Measurements from ENCODE around the gene ATIC. TPM values are rescaled to one million over a fixed set of nuclear protein-coding genes. Genes with fewer than 3 reads are reported as not detected.

Gene ATIC
- total RNA-seq (10 to 100 TPM; 43.8 to 47.6 (median 45.4) TPM), polyA plus RNA-seq (63.6 TPM)
- long read RNA-seq, donor 1, transcript ATIC-201 (16 exons, 2,213 nt): major isoform, 54 of 94 reads
- long read RNA-seq, donor 1, transcript ATIC-205 (15 exons, 2,275 nt): minor isoform, 17 of 94 reads
- long read RNA-seq, donor 1, transcript ATIC-207 (16 exons, 2,187 nt): minor isoform, 5 of 94 reads
- long read RNA-seq, donor 1, partial matches to known transcripts: 12 of 94 reads
- long read RNA-seq, donor 1, other reads (novel, unspliced or antisense): 6 of 94 reads
- long read RNA-seq, donor 2, transcript ATIC-205 (15 exons, 2,275 nt): minor isoform, 5 of 35 reads
- long read RNA-seq, donor 2, transcript ATIC-201 (16 exons, 2,213 nt): major isoform, 26 of 35 reads
- long read RNA-seq, donor 2, partial matches to known transcripts: 1 of 35 reads
- long read RNA-seq, donor 2, other reads (novel, unspliced or antisense): 2 of 35 reads
- long read RNA-seq, donor 3, transcript ATIC-207 (16 exons, 2,187 nt): minor isoform, 10 of 267 reads
- long read RNA-seq, donor 3, transcript ATIC-205 (15 exons, 2,275 nt): minor isoform, 44 of 267 reads
- long read RNA-seq, donor 3, transcript ATIC-201 (16 exons, 2,213 nt): major isoform, 175 of 267 reads
- long read RNA-seq, donor 3, partial matches to known transcripts: 14 of 267 reads
- long read RNA-seq, donor 3, other reads (novel, unspliced or antisense): 24 of 267 reads
- long read RNA-seq, donor 4, transcript ATIC-201 (16 exons, 2,213 nt): major isoform, 19 of 37 reads
- long read RNA-seq, donor 4, transcript ATIC-205 (15 exons, 2,275 nt): minor isoform, 6 of 37 reads
- long read RNA-seq, donor 4, partial matches to known transcripts: 4 of 37 reads
- long read RNA-seq, donor 4, other reads (novel, unspliced or antisense): 4 of 37 reads

DNA sequence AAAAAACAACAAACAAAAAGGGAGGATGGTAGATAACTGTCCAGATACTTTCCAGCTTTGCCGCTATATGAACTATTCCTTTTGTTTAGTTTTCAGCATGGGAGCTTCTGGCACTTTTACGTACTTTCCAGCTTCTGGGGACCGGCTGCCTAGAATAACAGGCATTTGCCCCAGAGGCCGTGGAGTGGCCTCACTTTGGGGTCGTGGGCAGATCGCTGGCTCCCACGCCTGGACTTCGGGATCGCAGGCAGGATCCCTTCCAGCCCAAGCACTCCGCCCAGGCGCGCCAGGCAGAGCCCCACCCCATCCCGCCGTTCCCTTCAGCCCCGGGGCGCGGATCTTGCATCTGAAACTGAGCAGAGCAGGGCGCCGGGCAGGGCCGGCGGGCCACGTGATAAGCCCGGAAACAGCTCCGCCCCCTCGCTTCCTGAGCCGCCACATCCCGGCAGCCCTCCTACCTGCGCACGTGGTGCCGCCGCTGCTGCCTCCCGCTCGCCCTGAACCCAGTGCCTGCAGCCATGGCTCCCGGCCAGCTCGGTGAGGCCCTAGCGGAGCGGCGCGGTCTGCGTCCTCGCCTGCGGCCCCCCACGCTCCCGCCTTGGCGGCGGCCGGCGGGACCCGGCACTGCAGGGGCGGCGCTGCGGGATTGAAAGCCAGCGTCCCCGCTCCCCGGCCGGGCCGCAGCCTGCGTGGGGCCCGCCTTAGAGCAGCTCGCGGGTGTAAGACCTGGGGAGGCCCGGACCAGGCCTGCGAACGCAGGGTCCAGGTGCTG lies at the start of gene ATIC:
TSS of gene ATIC (plus strand) at position 435 of the 772 bp plus-strand sequence. CDS start at position 519, 84 bp downstream.
- ATAC-seq: peak; percentile 100
- WGBS: under 1% methylated on average over 64 of the region's 64 CpGs
- intact Hi-C loops (cut with DNase I): no loop called here
- DNase-seq: peak; percentile 96 to 98 (median 98)
- Histone ChIP-seq H3K4me1 (ENCODE audit: control insufficient read depth, insufficient read depth, low read length) (peaks cover 4% of the 10 kb centered on the region), H3K27ac (ENCODE audit: low read length) (peak within 1 kb of the TSS; percentile 49), H3K27me3 (ENCODE audit: control insufficient read depth, insufficient read depth) (no peaks in the 10 kb centered on the region), H3K4me3 (ENCODE audit: low read length) (peak within 1 kb of the TSS; percentile 56), H3K9me3 (ENCODE audit: control insufficient read depth, low read length) (no peaks in the 10 kb centered on the region)

DNA sequence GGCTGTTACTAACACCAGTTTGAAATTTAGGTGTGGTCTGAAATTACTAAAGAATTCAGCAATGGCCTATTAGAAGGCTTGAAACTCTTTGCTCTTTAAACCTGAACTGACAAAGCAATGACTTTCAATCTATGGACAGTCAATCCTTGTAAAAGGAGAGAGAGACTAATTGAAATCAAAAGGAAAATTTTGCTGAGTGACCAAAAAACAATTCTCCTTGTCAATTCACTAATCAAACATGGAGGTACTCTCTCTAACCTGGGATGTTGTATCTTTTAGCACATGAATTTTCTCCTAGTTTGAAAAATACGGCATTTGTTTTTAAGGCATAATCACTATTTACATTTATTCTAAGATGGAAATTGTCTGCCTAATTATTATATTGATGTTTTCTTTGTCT lies 49.6 kb upstream of the ATIC start:
- H3K9me3 ChIP-seq (ENCODE audit: control insufficient read depth, low read length): no peaks in the 10 kb centered on the region
- H3K4me3 ChIP-seq (ENCODE audit: low read length): no peak overlapping the region
- H3K27me3 ChIP-seq (ENCODE audit: control insufficient read depth, insufficient read depth): no peaks in the 10 kb centered on the region
- intact Hi-C loops (cut with DNase I): loop anchor here in 1 of 4 donors (10.0 kb wide), 1 partner anchor 308 kb away; no protein-coding TSS in a partner anchor
- DNase-seq (no peak), ATAC-seq (no peak)
- H3K27ac ChIP-seq (ENCODE audit: low read length): no peak overlapping the region
- WGBS: 97% methylated on average over 1 of the region's 1 CpG
- H3K4me1 ChIP-seq (ENCODE audit: control insufficient read depth, insufficient read depth, low read length): no peaks in the 10 kb centered on the region

DNA sequence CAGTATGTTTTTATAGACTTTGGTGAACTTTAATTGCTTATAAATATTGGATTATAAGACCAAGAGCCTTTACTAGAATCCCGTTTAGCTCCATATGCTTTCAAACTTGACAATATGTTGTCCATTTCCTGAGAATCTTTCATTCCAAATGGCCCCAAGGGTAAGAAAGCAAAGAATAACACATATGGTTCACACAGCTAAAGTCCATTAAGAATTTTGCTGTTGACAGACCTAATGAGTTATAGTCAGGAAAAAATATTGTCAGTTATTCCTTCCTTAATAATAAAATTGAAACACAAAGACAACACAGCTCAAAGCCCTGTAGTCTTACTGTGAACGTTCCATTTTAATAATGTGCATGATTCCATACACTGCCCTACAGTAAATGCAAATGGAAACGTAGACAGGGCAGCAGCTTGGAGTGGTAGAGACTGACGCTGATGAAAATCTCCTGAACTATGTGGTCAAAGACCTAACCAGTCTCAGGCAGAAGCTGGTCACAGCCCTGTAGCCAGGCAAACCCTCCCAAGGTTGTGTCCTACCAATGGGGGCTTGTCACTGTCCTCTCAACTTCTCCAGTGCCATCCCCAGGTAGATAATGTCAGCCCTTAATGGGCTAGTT lies 49.0 kb upstream of the ATIC start:
- 73% methylated on average over 4 of the region's 4 CpGs for WGBS

DNA sequence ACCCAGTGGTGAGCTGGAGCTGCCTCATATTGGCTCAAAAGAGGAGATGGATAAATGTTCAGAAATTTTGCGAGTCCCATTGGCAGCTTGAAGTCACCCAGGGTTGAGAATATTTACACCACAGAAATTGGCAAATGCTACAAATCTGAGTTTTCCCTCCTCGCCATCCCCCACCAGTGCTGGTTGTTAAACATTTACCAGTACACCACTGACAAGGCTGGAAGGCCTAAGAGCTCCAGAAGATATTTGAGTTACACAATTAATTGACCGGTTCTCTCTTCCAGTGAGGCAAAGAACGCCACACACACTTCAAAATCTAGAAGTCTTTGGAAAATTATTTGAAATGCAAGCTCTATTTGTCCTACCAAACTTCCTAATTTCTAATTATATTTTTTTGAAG lies 47.5 kb upstream of the ATIC start:
- DNase-seq (no peak), ATAC-seq (no peak)
- Histone ChIP-seq H3K4me3 (ENCODE audit: low read length) (no peak overlapping the region), H3K9me3 (ENCODE audit: control insufficient read depth, low read length) (no peaks in the 10 kb centered on the region), H3K4me1 (ENCODE audit: control insufficient read depth, insufficient read depth, low read length) (no peaks in the 10 kb centered on the region), H3K27me3 (ENCODE audit: control insufficient read depth, insufficient read depth) (no peaks in the 10 kb centered on the region), H3K27ac (ENCODE audit: low read length) (no peak overlapping the region)
- intact Hi-C loops (cut with DNase I): loop anchor here in 1 of 4 donors (10.0 kb wide), 1 partner anchor 310 kb away; no protein-coding TSS in a partner anchor
- 93% methylated on average over 4 of the region's 4 CpGs for WGBS

More for the DNA sequence above, 49.0 kb upstream of the ATIC start:
- H3K27me3 ChIP-seq (ENCODE audit: control insufficient read depth, insufficient read depth): no peaks in the 10 kb centered on the region
- DNase-seq: no peak
- intact Hi-C loops (cut with DNase I): loop anchor here in 1 of 4 donors (10.0 kb wide), 1 partner anchor 308 kb away; no protein-coding TSS in a partner anchor
- no peak overlapping the region for H3K4me3 ChIP-seq (ENCODE audit: low read length)
- no peaks in the 10 kb centered on the region for H3K4me1 ChIP-seq (ENCODE audit: control insufficient read depth, insufficient read depth, low read length)
- no peak for ATAC-seq
- H3K27ac ChIP-seq (ENCODE audit: low read length): no peak overlapping the region
- H3K9me3 ChIP-seq (ENCODE audit: control insufficient read depth, low read length): no peaks in the 10 kb centered on the region

DNA sequence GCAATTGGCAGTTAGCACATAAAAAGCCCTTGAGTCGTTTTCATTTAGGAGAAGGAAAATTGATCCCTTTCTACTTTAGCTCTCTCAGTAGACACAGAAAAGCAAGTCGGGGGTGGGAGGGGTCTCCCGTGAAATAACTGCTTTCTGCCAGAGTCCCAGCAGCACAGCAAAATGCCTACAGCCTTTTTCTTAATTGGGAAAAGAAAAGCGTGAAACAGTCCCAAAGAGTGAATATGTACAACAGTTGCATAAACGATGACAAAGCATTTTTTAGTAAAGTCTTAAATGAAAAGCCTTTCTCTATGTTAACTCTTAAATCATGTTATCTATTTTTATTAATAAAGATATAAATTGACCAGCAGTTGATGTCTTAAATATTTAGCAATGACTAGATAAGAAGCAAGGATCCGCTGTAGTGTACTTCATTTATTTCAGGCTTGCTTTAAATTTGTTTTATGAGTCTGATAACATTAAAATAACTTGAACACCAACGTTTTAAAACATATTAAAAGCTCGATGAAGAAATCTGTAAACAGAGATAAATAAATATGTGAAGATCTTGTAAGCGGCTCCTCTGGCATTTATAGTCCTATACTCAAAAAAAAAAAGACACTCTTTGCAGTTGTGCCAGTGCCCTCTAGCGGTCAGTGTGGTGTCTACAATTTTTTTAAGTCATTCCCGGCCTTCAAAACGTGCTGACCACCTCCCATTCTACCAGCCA lies 42.3 kb upstream of the ATIC start:
- Histone ChIP-seq H3K4me3 (ENCODE audit: low read length) (no peak overlapping the region), H3K27me3 (ENCODE audit: control insufficient read depth, insufficient read depth) (no peaks in the 10 kb centered on the region), H3K27ac (ENCODE audit: low read length) (no peak overlapping the region), H3K9me3 (ENCODE audit: control insufficient read depth, low read length) (no peaks in the 10 kb centered on the region), H3K4me1 (ENCODE audit: control insufficient read depth, insufficient read depth, low read length) (no peaks in the 10 kb centered on the region)
- WGBS: 17% methylated on average over 12 of the region's 12 CpGs
- DNase-seq: peak; percentile 35 to 77 (median 46)
- intact Hi-C loops (cut with DNase I): loop anchor here in 1 of 4 donors (10.0 kb wide), 1 partner anchor 315 kb away; no protein-coding TSS in a partner anchor
- peak in 1 of 2 donors; percentile 72 for ATAC-seq

DNA sequence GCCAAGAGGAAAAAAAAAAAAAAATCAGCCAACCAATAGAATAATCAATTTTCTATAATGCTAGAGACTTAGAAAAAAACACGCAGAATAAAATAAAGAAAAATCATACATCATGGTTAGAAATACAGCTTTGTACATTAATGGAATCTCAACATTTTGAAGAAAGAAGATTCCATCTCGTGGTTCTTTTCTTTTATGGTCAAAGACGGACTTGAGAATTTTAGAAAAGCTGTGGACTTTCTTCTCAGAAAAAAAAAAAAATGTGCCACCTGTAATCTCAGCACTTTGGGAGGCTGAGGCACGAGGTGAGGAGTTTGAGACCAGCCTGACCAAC lies 41.8 kb upstream of the ATIC start:
- DNase-seq (no peak), ATAC-seq (no peak)
- no peaks in the 10 kb centered on the region for H3K9me3 ChIP-seq (ENCODE audit: control insufficient read depth, low read length)
- H3K27ac ChIP-seq (ENCODE audit: low read length): no peak overlapping the region
- 68% methylated on average over 4 of the region's 4 CpGs for WGBS
- H3K27me3 ChIP-seq (ENCODE audit: control insufficient read depth, insufficient read depth): no peaks in the 10 kb centered on the region
- no peak overlapping the region for H3K4me3 ChIP-seq (ENCODE audit: low read length)
- intact Hi-C loops (cut with DNase I): no loop called here
- no peaks in the 10 kb centered on the region for H3K4me1 ChIP-seq (ENCODE audit: control insufficient read depth, insufficient read depth, low read length)

DNA sequence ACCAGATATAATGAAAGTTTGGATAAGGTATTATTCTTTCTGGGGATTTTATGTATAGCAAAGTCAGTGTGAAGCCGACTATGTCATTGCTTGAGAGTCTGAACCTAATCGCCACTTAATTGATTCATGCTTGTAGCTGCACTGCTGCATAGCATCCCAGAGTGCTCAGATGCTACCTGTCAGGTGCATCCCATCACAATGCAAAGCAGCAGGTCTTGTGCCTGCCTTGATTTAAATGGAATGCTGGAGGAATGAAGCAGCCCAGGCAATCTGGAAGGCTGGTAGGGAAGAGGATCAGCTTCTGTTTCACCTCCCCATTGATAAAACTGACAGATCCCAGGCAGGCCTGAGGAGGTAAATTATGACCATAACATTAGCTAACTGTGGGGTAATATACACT lies 40.4 kb upstream of the ATIC start:
- Histone ChIP-seq H3K4me3 (ENCODE audit: low read length) (no peak overlapping the region), H3K27me3 (ENCODE audit: control insufficient read depth, insufficient read depth) (no peaks in the 10 kb centered on the region), H3K27ac (ENCODE audit: low read length) (no peak overlapping the region), H3K9me3 (ENCODE audit: control insufficient read depth, low read length) (no peaks in the 10 kb centered on the region), H3K4me1 (ENCODE audit: control insufficient read depth, insufficient read depth, low read length) (no peaks in the 10 kb centered on the region)
- ATAC-seq (no peak), DNase-seq (no peak)
- intact Hi-C loops (cut with DNase I): no loop called here
- WGBS: 95% methylated on average over 2 of the region's 2 CpGs

DNA sequence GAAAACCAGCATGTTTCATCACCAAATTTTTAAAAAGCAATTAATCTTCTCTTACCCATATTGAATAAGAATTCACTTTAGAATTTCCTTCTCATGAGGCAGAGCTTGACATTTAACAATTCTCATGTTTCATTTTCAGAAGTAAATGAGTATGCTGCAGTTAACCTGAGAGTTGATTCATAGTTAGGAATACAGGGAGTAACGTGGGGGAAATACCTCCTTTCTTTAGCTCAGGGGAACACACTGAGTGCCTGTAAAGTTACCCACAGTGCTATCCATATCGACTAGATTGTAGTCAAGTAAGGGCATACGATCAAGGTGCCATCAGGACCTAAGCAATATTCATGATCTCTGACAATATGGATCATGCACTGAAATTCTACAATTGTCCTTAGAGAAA lies 38.9 kb upstream of the ATIC start:
- 86% methylated on average over 3 of the region's 3 CpGs for WGBS
- ATAC-seq (no peak), DNase-seq (no peak)
- no peaks in the 10 kb centered on the region for H3K27me3 ChIP-seq (ENCODE audit: control insufficient read depth, insufficient read depth)
- intact Hi-C loops (cut with DNase I): no loop called here
- H3K4me1 ChIP-seq (ENCODE audit: control insufficient read depth, insufficient read depth, low read length): no peaks in the 10 kb centered on the region
- no peak overlapping the region for H3K27ac ChIP-seq (ENCODE audit: low read length)
- H3K9me3 ChIP-seq (ENCODE audit: control insufficient read depth, low read length): no peaks in the 10 kb centered on the region
- no peak overlapping the region for H3K4me3 ChIP-seq (ENCODE audit: low read length)

DNA sequence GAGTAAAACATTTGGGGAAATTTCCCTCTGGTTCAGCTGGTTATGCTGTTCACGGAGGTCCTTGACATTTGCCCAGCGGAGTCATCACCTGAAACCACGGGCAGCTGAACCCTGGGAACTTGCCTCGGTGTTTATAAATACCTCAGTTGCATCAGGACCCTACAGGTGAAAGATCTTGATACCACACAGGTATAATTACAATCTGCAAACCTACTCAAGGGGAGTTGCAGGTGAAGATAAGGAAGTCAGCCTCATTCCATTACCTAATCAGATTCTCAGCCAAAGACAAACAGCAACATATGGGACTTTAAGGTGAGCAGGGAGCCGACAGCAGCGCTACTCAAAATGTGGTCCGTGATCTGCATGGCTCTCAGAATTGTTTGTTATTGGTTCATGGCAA lies 37.0 kb upstream of the ATIC start:
- intact Hi-C loops (cut with DNase I): no loop called here
- Histone ChIP-seq H3K27me3 (ENCODE audit: control insufficient read depth, insufficient read depth) (no peaks in the 10 kb centered on the region), H3K4me1 (ENCODE audit: control insufficient read depth, insufficient read depth, low read length) (no peaks in the 10 kb centered on the region), H3K27ac (ENCODE audit: low read length) (no peak overlapping the region), H3K4me3 (ENCODE audit: low read length) (no peak overlapping the region), H3K9me3 (ENCODE audit: control insufficient read depth, low read length) (no peaks in the 10 kb centered on the region)
- no peak for DNase-seq
- ATAC-seq: no peak
- WGBS: 88% methylated on average over 7 of the region's 7 CpGs

DNA sequence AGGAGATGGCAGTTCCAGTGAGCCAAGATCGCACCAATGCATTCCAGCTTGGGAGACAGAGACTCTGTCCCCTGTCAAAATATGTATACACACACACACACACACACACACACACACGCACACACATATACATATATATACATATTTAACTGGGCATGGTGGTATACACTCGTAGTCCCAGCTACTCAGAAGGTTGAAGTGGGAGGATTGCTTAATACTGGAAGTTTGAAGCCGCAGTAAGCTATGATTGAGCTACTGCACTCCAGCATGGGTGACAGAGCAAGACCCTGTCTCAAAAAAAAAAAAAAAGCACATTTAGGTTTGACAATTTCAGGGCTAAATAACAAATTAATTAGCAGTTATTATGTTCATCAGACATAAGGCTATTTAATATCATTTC lies 36.0 kb upstream of the ATIC start:
- intact Hi-C loops (cut with DNase I): no loop called here
- 81% methylated on average over 4 of the region's 4 CpGs for WGBS

More for the DNA sequence above, 36.0 kb upstream of the ATIC start:
- DNase-seq: no peak
- no peak overlapping the region for H3K4me3 ChIP-seq (ENCODE audit: low read length)
- no peak overlapping the region for H3K27ac ChIP-seq (ENCODE audit: low read length)
- ATAC-seq: no peak
- H3K4me1 ChIP-seq (ENCODE audit: control insufficient read depth, insufficient read depth, low read length): no peaks in the 10 kb centered on the region
- H3K9me3 ChIP-seq (ENCODE audit: control insufficient read depth, low read length): no peaks in the 10 kb centered on the region
- no peaks in the 10 kb centered on the region for H3K27me3 ChIP-seq (ENCODE audit: control insufficient read depth, insufficient read depth)
